WTC11 (cell line): ENCODE results near the gene MMP24. TPM values are rescaled to one million over a fixed set of nuclear protein-coding genes. Genes with fewer than 3 reads are reported as not detected.

Source experiments
- ATAC-seq: fragments of 200-7000 bp; cut with Tn5 transposase; 2 replicates; pipeline ENCODE4 v1.10.0; 2021; ENCODE audit warnings: mild to moderate bottlenecking, moderate library complexity
- CTCF ChIA-PET: fragments of 300-600 bp; sonication (Branson Sonifier 250); formaldehyde crosslinking; loops from one replicate; lab custom pipeline; 2021; ENCODE audit warnings: antibody characterized with exemption; lab: Charles Lee
- POLR2A ChIA-PET: fragments of 350-600 bp; sonication (Branson Sonifier 250); formaldehyde crosslinking; loops from one replicate; lab custom pipeline; 2021; ENCODE audit warnings: antibody characterized with exemption; lab: Charles Lee
- DNase-seq: peaks from one replicate; pipeline ENCODE4 v3.0.0; 2021; ENCODE audit warnings: low spot score
- H3K27ac Mint-ChIP-seq: 2 replicates; pipeline ENCODE4 v1.8.0; 2021; ENCODE audit warnings: mixed read lengths
- H3K27me3 Mint-ChIP-seq: 2 replicates; pipeline ENCODE4 v1.8.0; 2021; ENCODE audit warnings: low read depth, mild to moderate bottlenecking, moderate library complexity, mixed read lengths
- H3K36me3 Mint-ChIP-seq: 2 replicates; pipeline ENCODE4 v1.8.0; 2021; ENCODE audit warnings: mixed read lengths
- H3K4me1 Mint-ChIP-seq: 2 replicates; pipeline ENCODE4 v1.8.0; 2022; ENCODE audit warnings: mixed read lengths
- H3K4me3 Mint-ChIP-seq: 2 replicates; pipeline ENCODE4 v1.8.0; 2021; ENCODE audit warnings: mild to moderate bottlenecking, moderate library complexity, mixed read lengths
- H3K9me3 Mint-ChIP-seq: 2 replicates; pipeline ENCODE4 v1.8.0; 2021; ENCODE audit warnings: mixed read lengths
- NR1H2 ChIP-seq: sonication (generic); formaldehyde crosslinking; IDR thresholded peaks from 2 replicates; pipeline ENCODE4 v1.9.0; 2021; ENCODE audit warnings: mild to moderate bottlenecking, moderate library complexity, missing genetic modification reagents
- RORB ChIP-seq: fragments of 250-450 bp; sonication (Bioruptor Pico); IDR thresholded peaks from 2 replicates; pipeline ENCODE4 v1.9.0; 2021; ENCODE audit warnings: mild to moderate bottlenecking
- TCF7 ChIP-seq: sonication (generic); formaldehyde crosslinking; IDR thresholded peaks from 2 replicates; pipeline ENCODE4 v1.8.0; 2022; ENCODE audit warnings: mild to moderate bottlenecking, low read depth, missing genetic modification reagents, moderate library complexity
- total RNA-seq: library from RNA; stranded (reverse); gene quantifications from 3 replicates; pipeline ENCODE4 v1.2.3, GENCODE V29; 2021
- TF ChIP-seq, protein P1 (sequence below): sonication (generic); formaldehyde crosslinking; IDR thresholded peaks from 2 replicates; pipeline ENCODE4 v1.8.0; 2023; ENCODE audit warnings: mild to moderate bottlenecking, missing genetic modification reagents
- TF ChIP-seq, protein P2 (sequence below): sonication (generic); formaldehyde crosslinking; IDR thresholded peaks from 2 replicates; pipeline ENCODE4 v1.8.1; 2023; ENCODE audit warnings: mild to moderate bottlenecking, missing genetic modification reagents
- TF ChIP-seq, protein P3 (sequence below): fragments of 250-450 bp; sonication (Bioruptor Pico); IDR thresholded peaks from 2 replicates; pipeline ENCODE4 v1.9.0; 2021; ENCODE audit warnings: moderate library complexity, mild to moderate bottlenecking, inconsistent platforms, borderline replicate concordance
- TF ChIP-seq, protein P4 (sequence below): sonication (generic); formaldehyde crosslinking; IDR thresholded peaks from 2 replicates; pipeline ENCODE4 v1.8.1; 2023; ENCODE audit warnings: mild to moderate bottlenecking, missing genetic modification reagents, moderate library complexity
- TF ChIP-seq, protein P5 (sequence below): sonication (generic); formaldehyde crosslinking; IDR thresholded peaks from 2 replicates; pipeline ENCODE4 v1.8.0; 2023; ENCODE audit warnings: missing genetic modification reagents
- TF ChIP-seq, protein P6 (sequence below): sonication (generic); formaldehyde crosslinking; IDR thresholded peaks from 2 replicates; pipeline ENCODE4 v1.8.1; 2023; ENCODE audit warnings: mild to moderate bottlenecking, missing genetic modification reagents
- TF ChIP-seq, protein P7 (sequence below): fragments of 250-450 bp; sonication (Bioruptor Pico); IDR thresholded peaks from 2 replicates; pipeline ENCODE4 v1.9.0; 2021; ENCODE audit warnings: mild to moderate bottlenecking, borderline replicate concordance

MMP24 gene
- total RNA-seq, 1 experiment from 2014 or later = 16.8 TPM

DNA sequence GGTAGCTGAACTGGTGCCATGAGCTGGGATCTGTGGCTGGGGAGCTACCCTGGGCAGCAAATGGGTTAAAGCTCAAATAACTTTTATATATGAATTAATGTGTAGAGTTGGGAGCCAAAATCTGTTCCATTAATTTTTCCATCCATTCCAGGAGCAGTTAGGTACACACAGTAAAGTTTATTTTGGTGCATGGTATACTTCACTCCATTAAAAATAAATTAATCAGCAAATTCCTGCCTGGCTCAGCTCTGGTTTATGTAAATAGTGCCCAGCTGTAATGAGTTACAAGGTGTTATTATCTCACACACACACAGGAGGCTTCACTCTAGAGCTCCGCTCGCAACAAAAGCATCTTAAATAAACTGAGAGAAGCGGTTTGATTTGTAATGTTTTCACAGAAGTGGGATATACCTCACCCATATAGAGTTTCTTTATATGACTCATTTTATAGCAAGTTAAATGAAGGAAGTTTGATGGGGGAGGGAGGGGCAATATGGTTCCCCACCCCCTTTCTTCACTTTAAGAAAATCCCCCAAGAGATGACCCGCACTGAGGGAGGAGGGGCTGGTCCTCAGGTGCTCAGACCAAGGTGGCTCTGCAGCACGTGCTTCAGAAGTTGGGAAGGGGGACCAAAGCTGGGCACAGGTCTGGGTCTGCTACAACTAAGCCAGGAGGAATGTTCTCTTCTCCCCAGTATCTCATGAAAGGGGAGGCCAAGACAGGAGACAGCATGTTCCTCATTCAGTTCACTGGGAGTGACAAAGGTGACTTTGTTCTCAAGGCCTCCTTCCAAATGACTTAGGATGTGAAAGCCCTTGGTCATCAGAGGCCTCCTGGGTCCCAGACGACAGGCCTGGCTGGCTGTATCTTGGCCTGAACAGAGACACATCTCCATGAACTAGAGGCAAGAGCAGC, 76.2 kb downstream of the MMP24 start (continued):
- TF ChIP-seq, protein P1, sequence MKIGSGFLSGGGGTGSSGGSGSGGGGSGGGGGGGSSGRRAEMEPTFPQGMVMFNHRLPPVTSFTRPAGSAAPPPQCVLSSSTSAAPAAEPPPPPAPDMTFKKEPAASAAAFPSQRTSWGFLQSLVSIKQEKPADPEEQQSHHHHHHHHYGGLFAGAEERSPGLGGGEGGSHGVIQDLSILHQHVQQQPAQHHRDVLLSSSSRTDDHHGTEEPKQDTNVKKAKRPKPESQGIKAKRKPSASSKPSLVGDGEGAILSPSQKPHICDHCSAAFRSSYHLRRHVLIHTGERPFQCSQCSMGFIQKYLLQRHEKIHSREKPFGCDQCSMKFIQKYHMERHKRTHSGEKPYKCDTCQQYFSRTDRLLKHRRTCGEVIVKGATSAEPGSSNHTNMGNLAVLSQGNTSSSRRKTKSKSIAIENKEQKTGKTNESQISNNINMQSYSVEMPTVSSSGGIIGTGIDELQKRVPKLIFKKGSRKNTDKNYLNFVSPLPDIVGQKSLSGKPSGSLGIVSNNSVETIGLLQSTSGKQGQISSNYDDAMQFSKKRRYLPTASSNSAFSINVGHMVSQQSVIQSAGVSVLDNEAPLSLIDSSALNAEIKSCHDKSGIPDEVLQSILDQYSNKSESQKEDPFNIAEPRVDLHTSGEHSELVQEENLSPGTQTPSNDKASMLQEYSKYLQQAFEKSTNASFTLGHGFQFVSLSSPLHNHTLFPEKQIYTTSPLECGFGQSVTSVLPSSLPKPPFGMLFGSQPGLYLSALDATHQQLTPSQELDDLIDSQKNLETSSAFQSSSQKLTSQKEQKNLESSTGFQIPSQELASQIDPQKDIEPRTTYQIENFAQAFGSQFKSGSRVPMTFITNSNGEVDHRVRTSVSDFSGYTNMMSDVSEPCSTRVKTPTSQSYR (CRISPR knock-in tag) = no peak
- no peak for TF ChIP-seq TCF7
- TF ChIP-seq, protein P2, sequence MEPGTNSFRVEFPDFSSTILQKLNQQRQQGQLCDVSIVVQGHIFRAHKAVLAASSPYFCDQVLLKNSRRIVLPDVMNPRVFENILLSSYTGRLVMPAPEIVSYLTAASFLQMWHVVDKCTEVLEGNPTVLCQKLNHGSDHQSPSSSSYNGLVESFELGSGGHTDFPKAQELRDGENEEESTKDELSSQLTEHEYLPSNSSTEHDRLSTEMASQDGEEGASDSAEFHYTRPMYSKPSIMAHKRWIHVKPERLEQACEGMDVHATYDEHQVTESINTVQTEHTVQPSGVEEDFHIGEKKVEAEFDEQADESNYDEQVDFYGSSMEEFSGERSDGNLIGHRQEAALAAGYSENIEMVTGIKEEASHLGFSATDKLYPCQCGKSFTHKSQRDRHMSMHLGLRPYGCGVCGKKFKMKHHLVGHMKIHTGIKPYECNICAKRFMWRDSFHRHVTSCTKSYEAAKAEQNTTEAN (CRISPR knock-in tag) = no peak
- TF ChIP-seq, protein P3, sequence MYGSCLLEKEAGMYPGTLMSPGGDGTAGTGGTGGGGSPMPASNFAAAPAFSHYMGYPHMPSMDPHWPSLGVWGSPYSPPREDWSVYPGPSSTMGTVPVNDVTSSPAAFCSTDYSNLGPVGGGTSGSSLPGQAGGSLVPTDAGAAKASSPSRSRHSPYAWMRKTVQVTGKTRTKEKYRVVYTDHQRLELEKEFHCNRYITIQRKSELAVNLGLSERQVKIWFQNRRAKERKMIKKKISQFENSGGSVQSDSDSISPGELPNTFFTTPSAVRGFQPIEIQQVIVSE (CRISPR knock-in tag) = no peak
- TF ChIP-seq, protein P4, sequence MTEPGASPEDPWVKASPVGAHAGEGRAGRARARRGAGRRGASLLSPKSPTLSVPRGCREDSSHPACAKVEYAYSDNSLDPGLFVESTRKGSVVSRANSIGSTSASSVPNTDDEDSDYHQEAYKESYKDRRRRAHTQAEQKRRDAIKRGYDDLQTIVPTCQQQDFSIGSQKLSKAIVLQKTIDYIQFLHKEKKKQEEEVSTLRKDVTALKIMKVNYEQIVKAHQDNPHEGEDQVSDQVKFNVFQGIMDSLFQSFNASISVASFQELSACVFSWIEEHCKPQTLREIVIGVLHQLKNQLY = no peak
- TF ChIP-seq, protein P5, sequence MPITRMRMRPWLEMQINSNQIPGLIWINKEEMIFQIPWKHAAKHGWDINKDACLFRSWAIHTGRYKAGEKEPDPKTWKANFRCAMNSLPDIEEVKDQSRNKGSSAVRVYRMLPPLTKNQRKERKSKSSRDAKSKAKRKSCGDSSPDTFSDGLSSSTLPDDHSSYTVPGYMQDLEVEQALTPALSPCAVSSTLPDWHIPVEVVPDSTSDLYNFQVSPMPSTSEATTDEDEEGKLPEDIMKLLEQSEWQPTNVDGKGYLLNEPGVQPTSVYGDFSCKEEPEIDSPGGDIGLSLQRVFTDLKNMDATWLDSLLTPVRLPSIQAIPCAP (CRISPR knock-in tag) = no peak
- no peak for TF ChIP-seq RORB

GRCh38 chr20:35303382-35303734, 76.9 kb downstream of the MMP24 start:
- ChIA-PET CTCF (interaction anchor here (0.6 to 3.5 kb wide), 38 partner anchors 9 to 218 kb away, joined by 3 to 89 read pairs (median 6); partner anchors contain the start of genes EDEM2, EIF6, FAM83C and GDF5), POLR2A (no interaction called here)
- TF ChIP-seq, protein P6, sequence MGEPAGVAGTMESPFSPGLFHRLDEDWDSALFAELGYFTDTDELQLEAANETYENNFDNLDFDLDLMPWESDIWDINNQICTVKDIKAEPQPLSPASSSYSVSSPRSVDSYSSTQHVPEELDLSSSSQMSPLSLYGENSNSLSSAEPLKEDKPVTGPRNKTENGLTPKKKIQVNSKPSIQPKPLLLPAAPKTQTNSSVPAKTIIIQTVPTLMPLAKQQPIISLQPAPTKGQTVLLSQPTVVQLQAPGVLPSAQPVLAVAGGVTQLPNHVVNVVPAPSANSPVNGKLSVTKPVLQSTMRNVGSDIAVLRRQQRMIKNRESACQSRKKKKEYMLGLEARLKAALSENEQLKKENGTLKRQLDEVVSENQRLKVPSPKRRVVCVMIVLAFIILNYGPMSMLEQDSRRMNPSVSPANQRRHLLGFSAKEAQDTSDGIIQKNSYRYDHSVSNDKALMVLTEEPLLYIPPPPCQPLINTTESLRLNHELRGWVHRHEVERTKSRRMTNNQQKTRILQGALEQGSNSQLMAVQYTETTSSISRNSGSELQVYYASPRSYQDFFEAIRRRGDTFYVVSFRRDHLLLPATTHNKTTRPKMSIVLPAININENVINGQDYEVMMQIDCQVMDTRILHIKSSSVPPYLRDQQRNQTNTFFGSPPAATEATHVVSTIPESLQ (CRISPR knock-in tag) = no peak
- TF ChIP-seq, protein P7, sequence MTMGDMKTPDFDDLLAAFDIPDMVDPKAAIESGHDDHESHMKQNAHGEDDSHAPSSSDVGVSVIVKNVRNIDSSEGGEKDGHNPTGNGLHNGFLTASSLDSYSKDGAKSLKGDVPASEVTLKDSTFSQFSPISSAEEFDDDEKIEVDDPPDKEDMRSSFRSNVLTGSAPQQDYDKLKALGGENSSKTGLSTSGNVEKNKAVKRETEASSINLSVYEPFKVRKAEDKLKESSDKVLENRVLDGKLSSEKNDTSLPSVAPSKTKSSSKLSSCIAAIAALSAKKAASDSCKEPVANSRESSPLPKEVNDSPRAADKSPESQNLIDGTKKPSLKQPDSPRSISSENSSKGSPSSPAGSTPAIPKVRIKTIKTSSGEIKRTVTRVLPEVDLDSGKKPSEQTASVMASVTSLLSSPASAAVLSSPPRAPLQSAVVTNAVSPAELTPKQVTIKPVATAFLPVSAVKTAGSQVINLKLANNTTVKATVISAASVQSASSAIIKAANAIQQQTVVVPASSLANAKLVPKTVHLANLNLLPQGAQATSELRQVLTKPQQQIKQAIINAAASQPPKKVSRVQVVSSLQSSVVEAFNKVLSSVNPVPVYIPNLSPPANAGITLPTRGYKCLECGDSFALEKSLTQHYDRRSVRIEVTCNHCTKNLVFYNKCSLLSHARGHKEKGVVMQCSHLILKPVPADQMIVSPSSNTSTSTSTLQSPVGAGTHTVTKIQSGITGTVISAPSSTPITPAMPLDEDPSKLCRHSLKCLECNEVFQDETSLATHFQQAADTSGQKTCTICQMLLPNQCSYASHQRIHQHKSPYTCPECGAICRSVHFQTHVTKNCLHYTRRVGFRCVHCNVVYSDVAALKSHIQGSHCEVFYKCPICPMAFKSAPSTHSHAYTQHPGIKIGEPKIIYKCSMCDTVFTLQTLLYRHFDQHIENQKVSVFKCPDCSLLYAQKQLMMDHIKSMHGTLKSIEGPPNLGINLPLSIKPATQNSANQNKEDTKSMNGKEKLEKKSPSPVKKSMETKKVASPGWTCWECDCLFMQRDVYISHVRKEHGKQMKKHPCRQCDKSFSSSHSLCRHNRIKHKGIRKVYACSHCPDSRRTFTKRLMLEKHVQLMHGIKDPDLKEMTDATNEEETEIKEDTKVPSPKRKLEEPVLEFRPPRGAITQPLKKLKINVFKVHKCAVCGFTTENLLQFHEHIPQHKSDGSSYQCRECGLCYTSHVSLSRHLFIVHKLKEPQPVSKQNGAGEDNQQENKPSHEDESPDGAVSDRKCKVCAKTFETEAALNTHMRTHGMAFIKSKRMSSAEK = no peak
- no peak for TF ChIP-seq NR1H2 (CRISPR knock-in tag)
- no peak overlapping the region for H3K4me3 Mint-ChIP-seq
- H3K27ac Mint-ChIP-seq = no peak overlapping the region
- H3K4me1 Mint-ChIP-seq = peaks cover 19% of the 10 kb centered on the region
- H3K27me3 Mint-ChIP-seq = peaks cover 4% of the 10 kb centered on the region; the same call in 1 of the 2 replicates
- no peaks in the 10 kb centered on the region for H3K9me3 Mint-ChIP-seq
- peaks cover 7% of the 10 kb centered on the region; the same call in 1 of the 2 replicates for H3K36me3 Mint-ChIP-seq
- no peak for ATAC-seq
- DNase-seq = no peak
